ENCODE measurements around the gene AIFM2. TPM values are rescaled to one million over a fixed set of nuclear protein-coding genes. Genes with fewer than 3 reads are reported as not detected.
"Not testable (repeated sequence)": the region's sequence is repeated elsewhere in the genome, so short reads cannot be mapped to it uniquely, and the experiment has no call there.

Gene AIFM2
- polyA plus RNA-seq, 4 donors = 3.8 to 15.7 (median 13.6) TPM

DNA sequence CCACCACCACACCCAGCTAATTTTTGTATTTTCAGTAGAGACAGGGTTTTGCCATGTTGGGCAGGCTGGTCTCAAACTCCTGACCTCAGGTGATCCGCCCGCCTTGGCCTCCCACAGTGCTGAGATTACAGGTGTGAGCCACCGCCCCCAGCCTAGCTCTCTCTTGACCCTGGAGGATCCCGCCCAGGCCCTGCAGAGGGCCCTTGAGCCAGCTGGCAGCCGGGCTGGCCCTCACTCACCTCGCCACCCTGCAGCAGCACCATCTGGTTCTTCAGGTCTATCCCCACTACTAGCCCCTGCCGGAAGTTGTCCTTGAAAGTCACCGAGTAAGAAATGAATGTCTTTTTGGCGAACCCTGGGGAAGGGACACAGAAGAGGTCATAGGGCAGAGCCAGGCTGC lies 9.5 kb downstream of the AIFM2 start:
- not testable (repeated sequence) for H3K9me3 ChIP-seq (ENCODE audit: control insufficient read depth in 2 of 2, insufficient read depth in 1 of 2, low read depth in 1 of 2, low read length in 1 of 2); FAIRE-seq; H3K27me3 ChIP-seq (ENCODE audit: control insufficient read depth in 3 of 3, insufficient read depth in 3 of 3, low read length in 3 of 3); H3K4me1 ChIP-seq (ENCODE audit: control insufficient read depth in 3 of 3, insufficient read depth in 2 of 3, low read depth in 1 of 3, low read length in 2 of 3); H3K27ac ChIP-seq (ENCODE audit: low read depth in 1 of 3, low read length in 2 of 3); DNase-seq; H3K4me3 ChIP-seq (ENCODE audit: low read depth in 1 of 3, low read length in 3 of 3)
- peaks cover 0 to 27% (median 18%) of the 10 kb centered on the region in 3 donors for H3K36me3 ChIP-seq (ENCODE audit: control insufficient read depth in 3 of 3, insufficient read depth in 2 of 3, low read depth in 1 of 3, low read length in 3 of 3)
- 93 to 99% (median 98%) methylated on average over 7 to 9 of the region's 9 CpGs for WGBS, 3 donors

DNA sequence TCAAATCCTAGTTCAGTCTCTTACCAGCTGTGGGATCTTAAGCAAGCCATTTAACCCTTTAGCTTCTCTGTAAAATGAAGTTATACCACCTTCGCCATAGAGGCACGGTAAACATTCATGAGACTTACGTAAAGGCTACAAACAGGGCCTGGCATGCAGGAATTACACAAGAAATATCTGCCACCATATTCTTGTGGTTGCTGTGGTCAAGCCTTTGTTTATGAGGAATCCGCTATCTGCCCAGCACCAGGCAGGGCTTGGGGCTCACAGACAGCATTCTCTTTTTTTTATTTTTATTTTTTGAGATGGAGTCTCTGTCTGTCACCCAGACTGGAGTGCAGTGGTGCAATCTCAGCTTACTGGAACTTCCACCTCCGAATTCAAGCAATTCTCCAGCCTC lies 9.9 kb downstream of the AIFM2 start:
- Histone ChIP-seq H3K36me3 (ENCODE audit: control insufficient read depth in 3 of 3, insufficient read depth in 2 of 3, low read depth in 1 of 3, low read length in 3 of 3) (peaks cover 0 to 27% (median 18%) of the 10 kb centered on the region in 3 donors), H3K27ac (ENCODE audit: low read depth in 1 of 3, low read length in 2 of 3) (no peak overlapping the region), H3K27me3 (ENCODE audit: control insufficient read depth in 3 of 3, insufficient read depth in 3 of 3, low read length in 3 of 3) (no peaks in the 10 kb centered on the region), H3K4me3 (ENCODE audit: low read depth in 1 of 3, low read length in 3 of 3) (no peak overlapping the region), H3K9me3 (ENCODE audit: control insufficient read depth in 2 of 2, insufficient read depth in 1 of 2, low read depth in 1 of 2, low read length in 1 of 2) (peaks cover 0 to 2% of the 10 kb centered on the region in 2 donors), H3K4me1 (ENCODE audit: control insufficient read depth in 3 of 3, insufficient read depth in 2 of 3, low read depth in 1 of 3, low read length in 2 of 3) (no peaks in the 10 kb centered on the region)
- DNase-seq = no peak
- FAIRE-seq = no peak
- WGBS, 3 donors = 93 to 97% (median 96%) methylated on average over 5 of the region's 5 CpGs

DNA sequence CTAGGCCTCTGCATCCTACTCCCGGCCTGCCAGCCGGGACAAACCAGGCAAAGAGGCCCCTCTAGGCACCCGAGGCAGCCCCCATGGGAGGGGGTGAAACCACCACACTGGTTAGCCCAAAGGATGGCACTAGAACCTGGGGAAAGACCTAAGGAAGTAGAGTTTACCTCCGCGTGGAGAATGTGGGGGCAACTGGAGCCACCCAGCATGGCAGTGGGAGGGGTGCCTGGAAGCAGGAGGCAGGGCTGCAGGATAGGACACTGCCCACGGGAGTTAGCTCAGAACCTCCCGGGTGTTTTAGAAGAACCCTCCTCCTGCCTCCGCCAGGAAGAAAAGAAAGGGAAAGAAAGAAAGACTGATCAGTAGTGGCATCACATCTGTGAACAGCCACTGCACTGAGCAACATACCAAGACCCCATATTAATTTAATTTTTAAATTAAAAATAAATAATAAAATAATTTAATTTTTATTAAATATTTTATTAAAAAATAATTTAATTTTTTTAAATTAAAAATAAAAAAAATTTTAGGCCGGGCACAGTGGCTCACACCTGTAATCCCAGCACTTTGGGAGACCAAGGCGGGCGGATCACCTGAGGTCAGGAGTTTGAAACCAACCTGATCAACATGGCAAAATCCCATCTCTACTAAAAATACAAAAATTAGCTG lies 11.2 kb downstream of the AIFM2 start:
- Histone ChIP-seq H3K9me3 (ENCODE audit: control insufficient read depth in 2 of 2, insufficient read depth in 1 of 2, low read depth in 1 of 2, low read length in 1 of 2) (peaks cover 0 to 2% of the 10 kb centered on the region in 2 donors), H3K4me1 (ENCODE audit: control insufficient read depth in 3 of 3, insufficient read depth in 2 of 3, low read depth in 1 of 3, low read length in 2 of 3) (no peaks in the 10 kb centered on the region), H3K27me3 (ENCODE audit: control insufficient read depth in 3 of 3, insufficient read depth in 3 of 3, low read length in 3 of 3) (no peaks in the 10 kb centered on the region), H3K36me3 (ENCODE audit: control insufficient read depth in 3 of 3, insufficient read depth in 2 of 3, low read depth in 1 of 3, low read length in 3 of 3) (peaks cover 0 to 33% (median 18%) of the 10 kb centered on the region in 3 donors), H3K4me3 (ENCODE audit: low read depth in 1 of 3, low read length in 3 of 3) (no peak overlapping the region), H3K27ac (ENCODE audit: low read depth in 1 of 3, low read length in 2 of 3) (no peak overlapping the region)
- WGBS, 3 donors = 94 to 97% (median 96%) methylated on average over 11 of the region's 11 CpGs
- FAIRE-seq (no peak), DNase-seq (no peak)

DNA sequence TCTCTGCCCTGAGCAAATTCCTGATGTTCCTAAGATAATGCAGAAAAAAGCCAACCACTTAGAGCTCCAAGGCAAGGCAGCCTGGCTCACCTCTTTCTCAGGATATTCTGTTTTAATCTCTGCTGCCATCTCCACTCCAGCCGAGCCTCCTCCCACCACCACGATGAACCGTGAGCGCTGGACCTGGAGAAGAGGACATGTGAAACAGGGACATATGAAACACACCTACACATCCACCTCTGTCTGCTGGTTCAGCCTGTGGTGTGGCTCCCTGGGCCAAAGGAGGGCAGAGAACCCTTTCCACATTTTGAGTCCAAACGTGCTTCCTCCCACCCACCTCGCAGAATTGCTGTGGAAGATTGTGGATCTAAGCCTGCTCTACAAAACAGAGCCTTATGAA lies 12.2 kb downstream of the AIFM2 start:
- no peak overlapping the region for H3K27ac ChIP-seq (ENCODE audit: low read depth in 1 of 3, low read length in 2 of 3)
- no peak overlapping the region for H3K4me3 ChIP-seq (ENCODE audit: low read depth in 1 of 3, low read length in 3 of 3)
- H3K4me1 ChIP-seq (ENCODE audit: control insufficient read depth in 3 of 3, insufficient read depth in 2 of 3, low read depth in 1 of 3, low read length in 2 of 3) = no peaks in the 10 kb centered on the region
- 91 to 95% (median 94%) methylated on average over 6 of the region's 6 CpGs for WGBS, 3 donors
- peaks cover 0 to 2% of the 10 kb centered on the region in 2 donors for H3K9me3 ChIP-seq (ENCODE audit: control insufficient read depth in 2 of 2, insufficient read depth in 1 of 2, low read depth in 1 of 2, low read length in 1 of 2)
- H3K36me3 ChIP-seq (ENCODE audit: control insufficient read depth in 3 of 3, insufficient read depth in 2 of 3, low read depth in 1 of 3, low read length in 3 of 3) = peaks cover 0 to 38% (median 18%) of the 10 kb centered on the region in 3 donors
- DNase-seq = no peak
- H3K27me3 ChIP-seq (ENCODE audit: control insufficient read depth in 3 of 3, insufficient read depth in 3 of 3, low read length in 3 of 3) = no peaks in the 10 kb centered on the region
- no peak for FAIRE-seq

DNA sequence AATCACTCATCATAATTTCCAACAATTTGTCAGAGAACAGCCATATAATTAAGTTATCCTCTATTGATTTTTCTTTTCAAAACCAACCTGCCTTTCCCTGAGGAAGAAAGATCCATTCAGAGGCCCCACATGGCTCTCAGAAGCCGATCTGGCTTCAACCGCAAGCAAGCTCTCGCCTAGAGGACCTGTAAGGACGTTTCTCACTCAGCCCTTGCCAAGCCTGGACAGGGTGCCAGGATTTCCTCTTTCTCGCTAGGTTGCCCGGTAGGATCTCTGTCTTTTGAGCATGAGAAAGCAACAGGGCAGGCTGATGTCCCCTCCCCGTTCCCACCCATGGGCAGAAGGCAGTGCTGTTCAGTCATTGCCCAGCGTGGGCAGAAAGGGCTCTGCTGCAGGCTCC lies 13.0 kb downstream of the AIFM2 start:
- peaks cover 2 to 43% (median 21%) of the 10 kb centered on the region in 3 donors for H3K36me3 ChIP-seq (ENCODE audit: control insufficient read depth in 3 of 3, insufficient read depth in 2 of 3, low read depth in 1 of 3, low read length in 3 of 3)
- H3K27ac ChIP-seq (ENCODE audit: low read depth in 1 of 3, low read length in 2 of 3) = no peak overlapping the region
- H3K4me3 ChIP-seq (ENCODE audit: low read depth in 1 of 3, low read length in 3 of 3) = no peak overlapping the region
- H3K9me3 ChIP-seq (ENCODE audit: control insufficient read depth in 2 of 2, insufficient read depth in 1 of 2, low read depth in 1 of 2, low read length in 1 of 2) = peaks cover 0 to under 1% of the 10 kb centered on the region in 2 donors
- no peaks in the 10 kb centered on the region for H3K4me1 ChIP-seq (ENCODE audit: control insufficient read depth in 3 of 3, insufficient read depth in 2 of 3, low read depth in 1 of 3, low read length in 2 of 3)
- no peaks in the 10 kb centered on the region for H3K27me3 ChIP-seq (ENCODE audit: control insufficient read depth in 3 of 3, insufficient read depth in 3 of 3, low read length in 3 of 3)
- DNase-seq (no peak), FAIRE-seq (no peak)
- WGBS, 3 donors = 88 to 90% (median 89%) methylated on average over 8 of the region's 8 CpGs

DNA sequence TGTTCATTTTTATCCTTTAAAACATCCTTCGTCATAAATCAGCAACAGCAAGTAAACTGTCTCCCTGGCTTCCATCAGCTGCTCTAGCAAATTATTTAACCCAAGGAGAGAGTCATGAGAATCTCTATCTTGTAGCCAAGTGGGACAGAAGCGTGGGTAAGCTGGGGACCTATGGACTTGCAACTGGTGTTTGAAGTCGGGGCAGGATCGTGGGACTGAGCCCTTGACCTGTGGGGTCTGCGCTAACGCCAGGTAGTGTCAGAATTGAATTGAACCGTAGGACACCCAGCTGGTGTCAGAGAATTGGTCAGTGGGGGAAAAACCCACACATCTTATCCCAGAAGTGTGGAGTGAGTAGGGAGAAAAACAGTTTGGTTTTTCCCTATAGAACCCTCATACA lies 13.4 kb downstream of the AIFM2 start:
- WGBS, 3 donors = 92 to 97% (median 94%) methylated on average over 7 of the region's 7 CpGs
- Histone ChIP-seq H3K4me1 (ENCODE audit: control insufficient read depth in 3 of 3, insufficient read depth in 2 of 3, low read depth in 1 of 3, low read length in 2 of 3) (no peaks in the 10 kb centered on the region), H3K9me3 (ENCODE audit: control insufficient read depth in 2 of 2, insufficient read depth in 1 of 2, low read depth in 1 of 2, low read length in 1 of 2) (no peaks in the 10 kb centered on the region), H3K36me3 (ENCODE audit: control insufficient read depth in 3 of 3, insufficient read depth in 2 of 3, low read depth in 1 of 3, low read length in 3 of 3) (peaks cover 4 to 45% (median 22%) of the 10 kb centered on the region in 3 donors), H3K4me3 (ENCODE audit: low read depth in 1 of 3, low read length in 3 of 3) (no peak overlapping the region), H3K27me3 (ENCODE audit: control insufficient read depth in 3 of 3, insufficient read depth in 3 of 3, low read length in 3 of 3) (no peaks in the 10 kb centered on the region), H3K27ac (ENCODE audit: low read depth in 1 of 3, low read length in 2 of 3) (no peak overlapping the region)
- FAIRE-seq = no peak
- no peak for DNase-seq

DNA sequence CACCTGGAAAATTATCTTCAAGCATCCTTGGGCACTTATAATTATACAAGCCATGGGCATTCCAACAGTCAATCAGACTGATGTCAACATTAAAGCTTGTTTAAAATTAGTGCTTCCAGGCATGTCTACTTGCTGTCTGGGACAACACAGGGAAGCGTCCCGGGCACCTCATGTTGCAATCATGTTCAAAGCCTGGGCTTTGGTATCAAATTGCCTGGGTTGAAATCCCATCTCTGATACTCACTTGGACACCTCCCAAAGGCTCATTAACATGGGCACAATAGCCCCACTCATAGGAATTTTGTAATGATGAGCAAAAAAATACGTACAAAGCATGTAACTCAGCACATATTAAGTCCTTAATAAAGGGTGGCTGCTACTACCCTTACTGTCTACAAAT lies 14.4 kb downstream of the AIFM2 start:
- no peaks in the 10 kb centered on the region for H3K9me3 ChIP-seq (ENCODE audit: control insufficient read depth in 2 of 2, insufficient read depth in 1 of 2, low read depth in 1 of 2, low read length in 1 of 2)
- H3K27ac ChIP-seq (ENCODE audit: low read depth in 1 of 3, low read length in 2 of 3) = no peak overlapping the region
- DNase-seq = no peak
- FAIRE-seq = no peak
- no peaks in the 10 kb centered on the region for H3K27me3 ChIP-seq (ENCODE audit: control insufficient read depth in 3 of 3, insufficient read depth in 3 of 3, low read length in 3 of 3)
- WGBS, 3 donors = 89 to 94% (median 93%) methylated on average over 3 of the region's 3 CpGs
- no peaks in the 10 kb centered on the region for H3K4me1 ChIP-seq (ENCODE audit: control insufficient read depth in 3 of 3, insufficient read depth in 2 of 3, low read depth in 1 of 3, low read length in 2 of 3)
- peaks cover 11 to 50% (median 20%) of the 10 kb centered on the region in 3 donors for H3K36me3 ChIP-seq (ENCODE audit: control insufficient read depth in 3 of 3, insufficient read depth in 2 of 3, low read depth in 1 of 3, low read length in 3 of 3)
- H3K4me3 ChIP-seq (ENCODE audit: low read depth in 1 of 3, low read length in 3 of 3) = no peak overlapping the region

DNA sequence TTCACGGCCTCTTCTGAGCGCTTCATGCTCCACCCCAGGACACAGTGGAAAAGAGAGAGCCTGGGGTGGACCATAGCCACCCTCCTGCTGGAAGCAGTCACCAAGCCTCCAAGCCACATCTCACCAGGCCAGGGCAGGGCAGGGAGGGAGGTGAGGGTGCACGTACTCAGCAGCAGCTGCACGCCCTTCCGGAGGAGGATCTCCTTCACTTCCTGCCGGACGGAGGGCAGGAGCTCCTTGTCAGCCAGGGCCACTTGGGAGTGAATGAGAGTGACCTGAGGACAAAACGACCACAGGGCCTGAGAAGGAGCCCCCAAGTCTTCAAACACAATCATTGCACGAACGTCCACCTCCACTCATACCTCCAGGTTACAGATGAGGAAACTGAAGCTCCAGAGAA lies 15.0 kb downstream of the AIFM2 start:
- Histone ChIP-seq H3K4me1 (ENCODE audit: control insufficient read depth in 3 of 3, insufficient read depth in 2 of 3, low read depth in 1 of 3, low read length in 2 of 3) (no peaks in the 10 kb centered on the region), H3K4me3 (ENCODE audit: low read depth in 1 of 3, low read length in 3 of 3) (no peak overlapping the region), H3K27me3 (ENCODE audit: control insufficient read depth in 3 of 3, insufficient read depth in 3 of 3, low read length in 3 of 3) (no peaks in the 10 kb centered on the region), H3K9me3 (ENCODE audit: control insufficient read depth in 2 of 2, insufficient read depth in 1 of 2, low read depth in 1 of 2, low read length in 1 of 2) (no peaks in the 10 kb centered on the region), H3K36me3 (ENCODE audit: control insufficient read depth in 3 of 3, insufficient read depth in 2 of 3, low read depth in 1 of 3, low read length in 3 of 3) (peaks cover 15 to 54% (median 18%) of the 10 kb centered on the region in 3 donors), H3K27ac (ENCODE audit: low read depth in 1 of 3, low read length in 2 of 3) (no peak overlapping the region)
- DNase-seq = no peak
- FAIRE-seq = no peak
- WGBS, 3 donors = 83 to 86% (median 84%) methylated on average over 10 of the region's 10 CpGs

All from small intestine (tissue), 7 donors.